CD4-positive, alpha-beta T cell treated with Interleukin-15 for 1 hour (primary cell): ENCODE measurements around the gene ATF6.

Source experiments
- DNase-seq: peaks from one replicate; pipeline ENCODE4 v3.0.0-alpha.2; 2020

Gene ATF6

GRCh38 chr1:161902182-161902581 is 136.1 kb downstream of the ATF6 start:
- DNase-seq: no peak

- DNase-seq: no peak
Measured at GRCh38 chr1:161905269-161905884, 139.3 kb downstream of the ATF6 start.

GRCh38 chr1:161907265-161907664 is 141.1 kb downstream of the ATF6 start:
- no peak for DNase-seq

GRCh38 chr1:161908264-161908663 is 142.1 kb downstream of the ATF6 start:
- no peak for DNase-seq

GRCh38 chr1:161910604-161911003 is 144.5 kb downstream of the ATF6 start:
- no peak for DNase-seq

GRCh38 chr1:161913482-161914140 is 147.5 kb downstream of the ATF6 start:
- DNase-seq: no peak

GRCh38 chr1:161914595-161914994 is 148.5 kb downstream of the ATF6 start:
- DNase-seq: no peak

GRCh38 chr1:161915051-161915503 is 149.0 kb downstream of the ATF6 start:
- DNase-seq: no peak

- no peak for DNase-seq
Measured at GRCh38 chr1:161915978-161916377, 149.9 kb downstream of the ATF6 start.

GRCh38 chr1:161919229-161919628 is 153.1 kb downstream of the ATF6 start:
- DNase-seq: no peak

GRCh38 chr1:161921491-161921890 is 155.4 kb downstream of the ATF6 start:
- no peak for DNase-seq

- no peak for DNase-seq
Measured at GRCh38 chr1:161921990-161922389, 155.9 kb downstream of the ATF6 start.

GRCh38 chr1:161928056-161928455 is 161.9 kb downstream of the ATF6 start:
- DNase-seq: no peak

GRCh38 chr1:161929137-161929536 is 163.0 kb downstream of the ATF6 start:
- no peak for DNase-seq

- DNase-seq: no peak
Measured at GRCh38 chr1:161930064-161930463, 163.9 kb downstream of the ATF6 start.

- DNase-seq: no peak
Measured at GRCh38 chr1:161932668-161933067, 166.5 kb downstream of the ATF6 start.

GRCh38 chr1:161933592-161934588 is 167.8 kb downstream of the ATF6 start:
- DNase-seq: no peak

GRCh38 chr1:161935264-161935663 is 169.1 kb downstream of the ATF6 start:
- no peak for DNase-seq

- DNase-seq: no peak
Measured at GRCh38 chr1:161936786-161937185, 170.7 kb downstream of the ATF6 start.

GRCh38 chr1:161940866-161941591 is 174.9 kb downstream of the ATF6 start:
- no peak for DNase-seq

- no peak for DNase-seq
Measured at GRCh38 chr1:161941726-161942436, 175.8 kb downstream of the ATF6 start.

- no peak for DNase-seq
Measured at GRCh38 chr1:161943737-161944136, 177.6 kb downstream of the ATF6 start.
